ENCODE data around the gene COPS3. TPM values are rescaled to one million over a fixed set of nuclear protein-coding genes. Genes with fewer than 3 reads are reported as not detected.

The COPS3 gene
- 35.8 and 41.5 TPM in 2 replicates for total RNA-seq

DNA sequence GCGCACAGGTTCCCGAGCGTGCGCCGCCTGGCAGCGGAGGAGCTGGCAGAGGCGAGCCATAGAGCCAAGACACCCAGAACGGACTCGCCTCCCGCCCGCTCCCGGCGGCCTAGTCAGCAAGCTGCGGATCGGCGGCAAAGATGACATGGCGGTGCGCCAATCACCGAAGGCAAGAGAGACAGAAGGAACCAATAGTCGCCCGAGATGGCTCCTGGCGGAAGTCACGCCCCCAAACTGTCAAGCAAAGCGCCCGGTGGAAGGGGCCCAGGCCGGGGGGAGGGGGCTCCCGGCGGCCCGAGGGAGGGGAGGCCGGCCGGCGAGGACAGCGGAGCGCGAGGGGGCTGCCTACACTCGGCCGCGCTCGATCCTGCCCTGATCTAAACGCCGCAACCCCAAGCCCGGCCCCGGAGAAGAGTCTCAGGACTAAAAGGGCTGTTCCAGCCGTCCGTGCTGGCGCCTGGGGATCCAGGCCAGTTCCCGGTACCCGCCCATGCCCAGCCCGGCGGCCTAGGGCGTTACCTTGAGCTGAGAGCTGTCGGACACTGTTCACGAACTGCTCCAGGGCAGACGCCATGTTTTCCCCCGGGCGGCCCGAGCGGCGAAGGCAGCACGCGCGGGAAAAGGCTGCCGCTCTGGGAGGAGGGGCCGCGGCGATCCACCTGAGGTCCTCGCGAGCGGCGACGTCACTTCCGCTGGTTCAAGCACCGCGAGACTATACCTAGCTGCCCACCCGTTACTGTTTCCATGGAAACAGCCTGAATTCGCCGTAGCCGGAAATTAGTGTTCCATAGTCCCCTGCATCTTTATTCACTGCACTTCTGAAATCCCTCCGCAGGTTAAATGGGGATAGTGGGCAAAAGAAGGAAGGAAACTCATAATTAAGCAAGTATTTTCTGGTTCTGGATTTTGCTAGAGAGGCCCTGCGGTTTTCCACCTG, at the start of gene COPS3:
Gene COPS3, minus strand, starts transcription at position 634 of the 937 bp plus-strand sequence. Its CDS starts 60 bp downstream, at position 574.

DNA sequence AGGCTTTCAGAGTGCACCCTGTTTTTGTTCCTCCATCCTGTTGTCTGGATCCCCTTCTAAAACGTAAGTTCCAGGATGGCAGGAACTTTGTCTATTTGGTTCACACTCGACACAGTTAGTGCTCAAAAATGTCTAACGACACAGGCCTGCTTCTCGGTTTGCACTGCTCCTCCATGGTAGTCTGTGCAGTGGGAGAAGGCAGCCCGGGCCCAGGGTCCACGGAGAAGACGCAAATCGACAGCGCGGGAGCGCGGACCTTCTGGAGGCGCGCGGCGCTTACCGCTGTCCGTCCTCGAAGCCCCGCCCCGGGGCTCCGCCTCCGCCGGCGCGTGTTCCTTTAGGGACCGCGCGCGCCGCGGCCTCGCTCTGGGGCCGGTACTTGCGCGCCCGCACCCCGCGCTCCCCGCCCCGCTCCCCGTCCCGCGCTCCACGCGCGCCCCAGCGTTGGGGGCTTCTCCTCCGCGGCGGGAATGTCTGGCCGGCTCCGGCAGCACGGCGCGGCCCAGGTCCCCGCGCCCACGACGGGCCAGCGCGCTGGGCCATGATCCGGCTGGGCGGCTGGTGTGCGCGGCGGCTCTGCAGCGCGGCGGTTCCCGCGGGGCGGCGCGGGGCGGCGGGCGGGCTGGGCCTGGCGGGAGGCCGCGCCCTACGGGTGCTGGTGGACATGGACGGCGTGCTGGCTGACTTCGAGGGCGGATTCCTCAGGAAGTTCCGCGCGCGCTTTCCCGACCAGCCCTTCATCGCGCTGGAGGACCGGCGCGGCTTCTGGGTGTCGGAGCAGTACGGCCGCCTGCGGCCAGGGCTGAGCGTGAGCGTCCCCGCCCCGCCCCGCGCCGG, 22.2 kb upstream of the COPS3 start, which contains the start of gene NT5M:
Gene NT5M, plus strand, starts transcription at position 364 of the 837 bp plus-strand sequence. Its CDS starts 178 bp downstream, at position 542.

DNA sequence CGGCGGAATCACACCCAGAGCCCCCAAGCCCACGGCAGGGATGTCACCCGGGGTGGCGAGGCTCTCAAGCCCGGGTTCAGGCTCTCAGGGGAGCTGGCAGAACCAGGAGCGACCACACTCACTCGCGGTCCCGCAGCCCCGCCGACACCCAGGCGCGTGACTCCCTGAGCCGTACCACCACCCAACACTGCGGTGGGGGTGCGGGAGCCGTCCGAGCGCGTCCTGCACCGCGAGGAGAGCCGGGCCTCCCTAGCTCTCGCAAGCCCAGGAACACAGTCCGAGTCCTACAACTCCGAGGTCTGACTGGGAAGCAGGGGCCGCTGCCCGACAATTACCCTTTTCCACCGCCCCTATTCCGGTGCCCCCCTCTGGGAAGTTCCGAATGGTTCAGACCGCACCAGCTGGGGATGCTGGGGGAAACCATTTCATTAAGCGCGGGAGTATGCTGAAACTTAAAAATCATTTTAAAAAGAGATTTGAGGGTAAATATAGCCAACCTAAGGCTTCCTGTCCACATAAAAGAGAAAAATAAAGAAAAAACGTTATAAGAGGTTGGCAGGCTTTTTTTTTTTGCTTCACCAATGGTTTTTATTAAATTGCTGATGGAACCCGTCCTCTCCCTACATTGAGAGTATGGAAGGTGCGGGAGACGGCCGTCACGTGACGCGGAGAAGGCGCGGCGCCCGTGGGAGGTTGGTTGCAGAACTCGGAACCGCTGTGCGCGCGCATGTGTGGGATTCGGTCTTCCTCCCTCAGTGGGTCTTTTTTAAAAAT, 43.8 kb downstream of the COPS3 start, which contains the start of gene FLCN:
Gene FLCN, minus strand, starts transcription at position 143 of the 774 bp plus-strand sequence. CDS start 9,031 bp downstream, outside the sequence.

DNA sequence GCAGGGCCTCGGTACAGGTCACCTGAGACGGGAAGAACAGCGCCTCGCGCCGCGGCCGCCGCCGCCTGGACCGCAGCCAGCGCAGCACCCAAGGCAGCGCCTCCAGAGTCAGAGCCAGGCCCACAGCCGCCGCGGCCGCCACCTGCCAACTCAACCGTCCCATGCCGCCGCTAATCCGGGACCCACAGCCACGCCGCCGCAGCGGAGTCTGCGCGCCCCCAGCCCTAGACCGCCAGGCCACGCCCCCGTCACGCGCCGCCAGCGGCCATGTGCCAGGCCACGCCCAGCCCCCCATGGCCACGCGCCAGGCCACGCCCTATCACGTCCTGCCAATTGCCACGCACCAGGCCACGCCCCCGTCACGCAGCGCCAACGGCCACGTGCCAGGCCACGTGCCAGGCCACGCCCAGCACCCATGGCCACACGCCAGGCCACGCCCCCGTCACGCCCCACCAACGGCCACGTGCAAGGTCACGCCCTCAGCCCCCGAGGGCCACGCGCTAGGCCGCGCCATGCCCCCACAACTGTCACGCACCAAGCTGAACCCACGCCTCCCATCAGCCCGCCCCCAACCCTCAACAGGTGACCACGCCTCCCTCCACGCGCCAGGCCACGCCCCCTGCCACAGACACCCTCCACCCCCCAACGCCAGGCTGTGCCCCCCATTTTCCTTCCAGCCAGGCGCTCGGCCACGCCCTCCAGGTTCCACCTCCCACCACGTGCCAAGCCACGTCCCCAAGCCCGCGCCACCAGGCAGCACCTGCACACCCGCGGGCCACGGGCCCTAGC, 74.7 kb downstream of the COPS3 start, which contains the start of gene PLD6:
Gene PLD6, minus strand, starts transcription at position 210 of the 789 bp plus-strand sequence. Its CDS starts 47 bp downstream, at position 163.

Other genes starting within 250 kb of the COPS3 start
- 76.4 and 101 TPM in 2 replicates for gene MPRIP, start 238.8 kb downstream of the COPS3 start, total RNA-seq
- gene PLD6, start 74.9 kb downstream of the COPS3 start, total RNA-seq: 0.68 and 1.00 TPM in 2 replicates
- 25.5 and 33.8 TPM in 2 replicates for gene FLCN, start 44.1 kb downstream of the COPS3 start, total RNA-seq
- gene NT5M, start 22.1 kb upstream of the COPS3 start, total RNA-seq: 0.62 and 1.4 TPM in 2 replicates
- 5.8 and 9.8 TPM in 2 replicates for gene MED9, start 195.8 kb upstream of the COPS3 start, total RNA-seq
- gene RASD1, start 215.1 kb upstream of the COPS3 start, total RNA-seq: 100.0 and 101 TPM in 2 replicates

All from cardiac ventricle fibroblast (primary cell).